CD4-positive, alpha-beta memory T cell (primary cell): ENCODE measurements around the gene ZNF221. TPM values are rescaled to one million over a fixed set of nuclear protein-coding genes. Genes with fewer than 3 reads are reported as not detected.
"Not testable (repeated sequence)": the region's sequence is repeated elsewhere in the genome, so short reads cannot be mapped to it uniquely, and the experiment has no call there.

Source experiments
- CTCF ChIA-PET: fragments of 350-600 bp; sonication (Branson Sonifier 250); formaldehyde crosslinking; loops from one replicate; lab custom pipeline; 2021; ENCODE audit warnings: inconsistent platforms; ENCODE audit not compliant: partially characterized antibody; lab: Charles Lee
- POLR2A ChIA-PET: fragments of 350-600 bp; sonication (Branson Sonifier 250); formaldehyde crosslinking; loops from one replicate; lab custom pipeline; 2021; ENCODE audit not compliant: partially characterized antibody; lab: Charles Lee
- DNase-seq, 5 donors: peaks; one replicate each; pipeline versions ENCODE4 v3.0.0 to v3.0.0-alpha.2; 2020 to 2022; ENCODE audit warnings: mixed read lengths in 1 of 5
- H3K27ac ChIP-seq: one replicate; pipeline ENCODE4 v1.7.0; 2013; ENCODE audit warnings: low read depth, low read length
- H3K27me3 ChIP-seq: 2 replicates; pipeline ENCODE4 v1.7.0; 2013; ENCODE audit warnings: mild to moderate bottlenecking, low read length, moderate library complexity; ENCODE audit not compliant: insufficient read depth
- H3K36me3 ChIP-seq: 2 replicates; pipeline ENCODE4 v1.7.0; 2013; ENCODE audit warnings: mild to moderate bottlenecking, low read length, moderate library complexity; ENCODE audit not compliant: insufficient read depth
- H3K4me1 ChIP-seq: 2 replicates; pipeline ENCODE4 v1.7.0; 2013; ENCODE audit warnings: mild to moderate bottlenecking, low read length, moderate library complexity; ENCODE audit not compliant: insufficient read depth
- H3K4me3 ChIP-seq, 2 donors: one replicate each; pipeline ENCODE4 v1.7.0; 2013; ENCODE audit warnings: low read length in 2 of 2, mild to moderate bottlenecking in 1 of 2
- H3K9me3 ChIP-seq, 2 donors: one replicate each; pipeline ENCODE4 v1.7.0; 2013; ENCODE audit warnings: low read length in 2 of 2, control low read depth in 1 of 2; ENCODE audit not compliant: control insufficient read depth in 1 of 2
- H3K27ac Mint-ChIP-seq, 7 donors: one replicate each; pipeline ENCODE4 v1.8.0; 2020 to 2021; ENCODE audit warnings: mixed read lengths in 7 of 7, mild to moderate bottlenecking in 6 of 7, inconsistent platforms in 3 of 7, moderate library complexity in 3 of 7
- H3K27me3 Mint-ChIP-seq, 2 donors: one replicate each; pipeline ENCODE4 v1.8.0; 2020 to 2021; ENCODE audit warnings: mixed read lengths in 2 of 2
- H3K36me3 Mint-ChIP-seq, 2 donors: one replicate each; pipeline ENCODE4 v1.8.0; 2020 to 2021; ENCODE audit warnings: mixed read lengths in 2 of 2, inconsistent platforms in 1 of 2, mild to moderate bottlenecking in 1 of 2
- H3K4me1 Mint-ChIP-seq, 4 donors: one replicate each; pipeline ENCODE4 v1.8.0; 2020 to 2021; ENCODE audit warnings: mixed read lengths in 4 of 4, mild to moderate bottlenecking in 1 of 4
- H3K4me3 Mint-ChIP-seq, 8 donors: one replicate each; pipeline ENCODE4 v1.8.0; 2020 to 2021; ENCODE audit warnings: mixed read lengths in 8 of 8, mild to moderate bottlenecking in 7 of 8, moderate library complexity in 6 of 8, inconsistent platforms in 3 of 8
- H3K9me3 Mint-ChIP-seq, 8 donors: one replicate each; pipeline ENCODE4 v1.8.0; 2020 to 2021; ENCODE audit warnings: mixed read lengths in 8 of 8, mild to moderate bottlenecking in 5 of 8, inconsistent platforms in 3 of 8, moderate library complexity in 1 of 8
- intact Hi-C: fragments of 100-400 bp; cut with micrococcal nuclease; formaldehyde crosslinking; loops from one replicate; pipeline ENCODE4 v1.15.1; 2023
- polyA plus RNA-seq, 2 donors: library from polyadenylated mRNA; unstranded; fragments of 300-500 nt; fragmentation: Illumina TruSeq; gene quantifications; one replicate each; pipeline ENCODE4 v1.2.3, GENCODE V29; 2021
- total RNA-seq, 2 experiments: library from RNA; stranded (reverse); gene quantifications; one replicate each; pipeline ENCODE4 v1.2.3, GENCODE V29; 2021

The ZNF221 gene
- total and polyA plus RNA-seq, 4 experiments from 2014 or later, result 1.0 to 3.2 (median 2.9) TPM; not detected in 1

- peaks cover 0 to 2% of the 10 kb centered on the region in 2 donors for H3K27me3 Mint-ChIP-seq
- H3K4me1 ChIP-seq, result peaks cover 21% of the 10 kb centered on the region
- H3K9me3 Mint-ChIP-seq, result peaks cover 0 to 10% (median 6%) of the 10 kb centered on the region in 8 donors
- H3K27ac Mint-ChIP-seq, result peak within 1 kb of the TSS; percentile 86 to 97 (median 96)
- peak within 1 kb of the TSS; percentile 71 for H3K27ac ChIP-seq
- intact Hi-C loops, result loop anchor here (1.0 to 2.0 kb wide), 6 partner anchors 16 to 565 kb away; partner anchors contain the start of genes ZNF155, ZNF180, ZNF221 and ZNF224
- H3K4me3 Mint-ChIP-seq, result peak within 1 kb of the TSS; percentile 94 to 97 (median 95)
- H3K27me3 ChIP-seq, result no peaks in the 10 kb centered on the region
- peak within 1 kb of the TSS; percentile 91 to 96 for H3K4me3 ChIP-seq
- ChIA-PET CTCF (interaction anchor here (1.1 kb wide), 1 partner anchor 10 kb away, joined by 3 read pairs; no protein-coding TSS in a partner anchor), POLR2A (interaction anchor here (0.6 to 2.3 kb wide), 18 partner anchors 10 to 565 kb away, joined by 3 to 26 read pairs (median 6); partner anchors contain the start of genes ZNF155, ZNF180, ZNF221 and ZNF222)
- peaks cover 9 to 47% (median 21%) of the 10 kb centered on the region in 4 donors for H3K4me1 Mint-ChIP-seq
- peaks cover 7% of the 10 kb centered on the region for H3K36me3 ChIP-seq
- DNase-seq, result peak; percentile 86 to 90 (median 86)
- no peaks in the 10 kb centered on the region for H3K9me3 ChIP-seq
- H3K36me3 Mint-ChIP-seq, result peaks cover 38 to 40% of the 10 kb centered on the region in 2 donors
Measured at GRCh38 chr19:43934985-43935708, 15.9 kb upstream of the ZNF221 start, which contains the start of gene ZNF45. Gene ZNF45 (minus strand): TSS chr19:43935282. CDS start chr19:43922185, 13,097 bp downstream.

GRCh38 chr19:43936188-43936587 is 14.8 kb upstream of the ZNF221 start:
- intact Hi-C loops, result no loop called here
- Mint-ChIP-seq H3K9me3 (peaks cover 0 to 15% (median 10%) of the 10 kb centered on the region in 8 donors), H3K4me3 (peak overlapping the region in 6 of 8 donors; percentile 25 to 97 (median 94)), H3K27me3 (peaks cover 0 to 3% of the 10 kb centered on the region in 2 donors), H3K27ac (peak overlapping the region in 2 of 7 donors; percentile 41 to 86), H3K4me1 (peaks cover 7 to 40% (median 21%) of the 10 kb centered on the region in 4 donors), H3K36me3 (peaks cover 28 to 30% of the 10 kb centered on the region in 2 donors)
- ChIA-PET POLR2A (interaction anchor here (1.6 to 2.3 kb wide), 6 partner anchors 11 to 276 kb away, joined by 5 to 26 read pairs (median 8); partner anchors contain the start of genes ZNF221, ZNF224, ZNF226 and ZNF227), CTCF (no interaction called here)
- H3K36me3 ChIP-seq, result no peaks in the 10 kb centered on the region
- no peaks in the 10 kb centered on the region for H3K9me3 ChIP-seq
- H3K4me1 ChIP-seq, result peaks cover 21% of the 10 kb centered on the region
- no peak for DNase-seq
- H3K4me3 ChIP-seq, result no peak overlapping the region
- H3K27me3 ChIP-seq, result no peaks in the 10 kb centered on the region
- H3K27ac ChIP-seq, result no peak overlapping the region

GRCh38 chr19:43939557-43940260 is 11.3 kb upstream of the ZNF221 start:
- H3K27me3 ChIP-seq, result no peaks in the 10 kb centered on the region
- no peak overlapping the region for H3K4me3 ChIP-seq
- no peak overlapping the region for H3K27ac ChIP-seq
- H3K9me3 ChIP-seq, result no peaks in the 10 kb centered on the region
- intact Hi-C loops, result no loop called here
- ChIA-PET CTCF (no interaction called here), POLR2A (no interaction called here)
- Mint-ChIP-seq H3K4me1 (peaks cover 0 to 14% (median 3%) of the 10 kb centered on the region in 4 donors), H3K9me3 (peaks cover 3 to 19% (median 14%) of the 10 kb centered on the region in 8 donors), H3K36me3 (peaks cover 3 to 7% of the 10 kb centered on the region in 2 donors), H3K4me3 (peak overlapping the region in 1 of 8 donors; percentile 31), H3K27ac (no peak overlapping the region), H3K27me3 (peaks cover 9 to 10% of the 10 kb centered on the region in 2 donors)
- peaks cover 7% of the 10 kb centered on the region for H3K4me1 ChIP-seq
- no peak for DNase-seq
- H3K36me3 ChIP-seq, result no peaks in the 10 kb centered on the region

- ChIA-PET POLR2A (no interaction called here), CTCF (interaction anchor here (1.1 kb wide), 1 partner anchor 10 kb away, joined by 3 read pairs; the partner anchor contains the start of gene ZNF221)
- no peak for DNase-seq
- H3K4me3 ChIP-seq, result no peak overlapping the region
- no peak overlapping the region for H3K27ac ChIP-seq
- H3K27ac Mint-ChIP-seq, result no peak overlapping the region
- H3K27me3 ChIP-seq, result no peaks in the 10 kb centered on the region
- no peaks in the 10 kb centered on the region for H3K36me3 ChIP-seq
- no peak overlapping the region for H3K4me3 Mint-ChIP-seq
- peaks cover 3 to 25% (median 17%) of the 10 kb centered on the region in 8 donors for H3K9me3 Mint-ChIP-seq
- intact Hi-C loops, result no loop called here
- H3K27me3 Mint-ChIP-seq, result peaks cover 12 to 15% of the 10 kb centered on the region in 2 donors
- H3K36me3 Mint-ChIP-seq, result peaks cover 0 to 3% of the 10 kb centered on the region in 2 donors
- H3K4me1 ChIP-seq, result peaks cover 3% of the 10 kb centered on the region
- H3K9me3 ChIP-seq, result no peaks in the 10 kb centered on the region
- H3K4me1 Mint-ChIP-seq, result peaks cover 0 to 4% (median 0%) of the 10 kb centered on the region in 4 donors
Measured at GRCh38 chr19:43940719-43941118, 10.3 kb upstream of the ZNF221 start.

- Histone ChIP-seq H3K4me1 (no peaks in the 10 kb centered on the region), H3K36me3 (no peaks in the 10 kb centered on the region), H3K27me3 (no peaks in the 10 kb centered on the region), H3K27ac (no peak overlapping the region), H3K9me3 (no peaks in the 10 kb centered on the region), H3K4me3 (no peak overlapping the region)
- Mint-ChIP-seq H3K4me3 (no peak overlapping the region), H3K27ac (no peak overlapping the region), H3K36me3 (peaks cover 3 to 4% of the 10 kb centered on the region in 2 donors), H3K4me1 (no peaks in the 10 kb centered on the region), H3K9me3 (peaks cover 6 to 30% (median 21%) of the 10 kb centered on the region in 8 donors), H3K27me3 (peaks cover 16 to 19% of the 10 kb centered on the region in 2 donors)
- CTCF ChIA-PET, result interaction anchor here (1.1 kb wide), 1 partner anchor 10 kb away, joined by 3 read pairs; the partner anchor contains the start of gene ZNF221
- intact Hi-C loops, result no loop called here
- DNase-seq, result no peak
- POLR2A ChIA-PET, result no interaction called here
Measured at GRCh38 chr19:43941209-43941608, 9.8 kb upstream of the ZNF221 start.

- H3K27me3 Mint-ChIP-seq, result peaks cover 28% of the 10 kb centered on the region in 2 donors
- H3K27ac Mint-ChIP-seq, CTCF ChIA-PET, H3K4me3 Mint-ChIP-seq, DNase-seq, H3K4me1 ChIP-seq, H3K36me3 ChIP-seq, POLR2A ChIA-PET, H3K27me3 ChIP-seq, H3K9me3 ChIP-seq, H3K4me3 ChIP-seq, intact Hi-C loops, H3K27ac ChIP-seq: not testable (repeated sequence)
- peaks cover 5 to 18% (median 10%) of the 10 kb centered on the region in 4 donors for H3K4me1 Mint-ChIP-seq
- peaks cover 5 to 56% (median 46%) of the 10 kb centered on the region in 8 donors for H3K9me3 Mint-ChIP-seq
- H3K36me3 Mint-ChIP-seq, result peaks cover 16 to 24% of the 10 kb centered on the region in 2 donors
Measured at GRCh38 chr19:43947412-43947811, 3.6 kb upstream of the ZNF221 start.
